ENCODE data around the gene SPDYE9. TPM values are rescaled to one million over a fixed set of nuclear protein-coding genes. Genes with fewer than 3 reads are reported as not detected.
"Not testable (repeated sequence)": the region's sequence is repeated elsewhere in the genome, so short reads cannot be mapped to it uniquely, and the experiment has no call there.

The SPDYE9 gene
- not detected for total RNA-seq

- not testable (repeated sequence) for ATAC-seq; H3K27me3 Mint-ChIP-seq; DNase-seq (ENCODE audit: low spot score); H3K36me3 Mint-ChIP-seq; H3K4me3 Mint-ChIP-seq; H3K27ac Mint-ChIP-seq; H3K9me3 Mint-ChIP-seq; H3K4me1 Mint-ChIP-seq (ENCODE audit: low read depth in 2 of 2)
These were observed at the start of gene SPDYE9 for GRCh38 chr7:73085938-73086337. Gene SPDYE9, minus strand, starts transcription at chr7:73086038. Its CDS starts 1,800 bp downstream, at chr7:73084238.

GRCh38 chr7:73134866-73135265, 49.0 kb upstream of the SPDYE9 start:
- H3K9me3 Mint-ChIP-seq; H3K27ac Mint-ChIP-seq; H3K27me3 Mint-ChIP-seq; DNase-seq (ENCODE audit: low spot score); H3K4me1 Mint-ChIP-seq (ENCODE audit: low read depth in 2 of 2); H3K36me3 Mint-ChIP-seq; H3K4me3 Mint-ChIP-seq: not testable (repeated sequence)
- ATAC-seq, result peak; percentile 24

GRCh38 chr7:73132651-73133217, 46.9 kb upstream of the SPDYE9 start:
- H3K27me3 Mint-ChIP-seq; H3K9me3 Mint-ChIP-seq; DNase-seq (ENCODE audit: low spot score); H3K27ac Mint-ChIP-seq; ATAC-seq; H3K36me3 Mint-ChIP-seq; H3K4me1 Mint-ChIP-seq (ENCODE audit: low read depth in 2 of 2); H3K4me3 Mint-ChIP-seq: not testable (repeated sequence)

GRCh38 chr7:73130612-73131011, 44.8 kb upstream of the SPDYE9 start:
- not testable (repeated sequence) for H3K27ac Mint-ChIP-seq; H3K36me3 Mint-ChIP-seq; H3K4me1 Mint-ChIP-seq (ENCODE audit: low read depth in 2 of 2)

GRCh38 chr7:73124126-73124525, 38.3 kb upstream of the SPDYE9 start:
- H3K27ac Mint-ChIP-seq; H3K4me1 Mint-ChIP-seq (ENCODE audit: low read depth in 2 of 2); H3K36me3 Mint-ChIP-seq; H3K4me3 Mint-ChIP-seq; H3K9me3 Mint-ChIP-seq; DNase-seq (ENCODE audit: low spot score); H3K27me3 Mint-ChIP-seq: not testable (repeated sequence)
- peak in 1 of 2 donors; percentile 59 for ATAC-seq

More at GRCh38 chr7:73130612-73131011, 44.8 kb upstream of the SPDYE9 start:
- not testable (repeated sequence) for H3K9me3 Mint-ChIP-seq; DNase-seq (ENCODE audit: low spot score); H3K27me3 Mint-ChIP-seq; H3K4me3 Mint-ChIP-seq; ATAC-seq

GRCh38 chr7:73122778-73123447, 37.1 kb upstream of the SPDYE9 start:
- not testable (repeated sequence) for H3K4me1 Mint-ChIP-seq (ENCODE audit: low read depth in 2 of 2); H3K27ac Mint-ChIP-seq; H3K9me3 Mint-ChIP-seq; DNase-seq (ENCODE audit: low spot score); H3K4me3 Mint-ChIP-seq; H3K36me3 Mint-ChIP-seq; H3K27me3 Mint-ChIP-seq
- peak in 1 of 2 donors; percentile 25 for ATAC-seq

GRCh38 chr7:73118155-73118554, 32.3 kb upstream of the SPDYE9 start:
- H3K36me3 Mint-ChIP-seq; H3K27me3 Mint-ChIP-seq; H3K9me3 Mint-ChIP-seq; H3K27ac Mint-ChIP-seq; H3K4me1 Mint-ChIP-seq (ENCODE audit: low read depth in 2 of 2); ATAC-seq; H3K4me3 Mint-ChIP-seq; DNase-seq (ENCODE audit: low spot score): not testable (repeated sequence)

GRCh38 chr7:73057811-73058210, 28.0 kb downstream of the SPDYE9 start, which contains the start of gene SPDYE11:
Gene SPDYE11, minus strand, starts transcription at chr7:73057911. Its CDS starts 1,800 bp downstream, at chr7:73056111.
- H3K36me3 Mint-ChIP-seq; H3K9me3 Mint-ChIP-seq; H3K4me1 Mint-ChIP-seq (ENCODE audit: low read depth in 2 of 2); H3K4me3 Mint-ChIP-seq; ATAC-seq; DNase-seq (ENCODE audit: low spot score); H3K27me3 Mint-ChIP-seq; H3K27ac Mint-ChIP-seq: not testable (repeated sequence)

GRCh38 chr7:73029666-73030065, 56.2 kb downstream of the SPDYE9 start, which contains the start of gene SPDYE8:
Gene SPDYE8, minus strand, starts transcription at chr7:73029766. Its CDS starts 1,800 bp downstream, at chr7:73027966.
- H3K27ac Mint-ChIP-seq; ATAC-seq; H3K27me3 Mint-ChIP-seq; H3K4me1 Mint-ChIP-seq (ENCODE audit: low read depth in 2 of 2); H3K36me3 Mint-ChIP-seq; DNase-seq (ENCODE audit: low spot score); H3K4me3 Mint-ChIP-seq; H3K9me3 Mint-ChIP-seq: not testable (repeated sequence)

Other genes with a start within 250 kb of the SPDYE9 start
- 100 to 1,000 TPM in 1 of 2 donors, 10 to 100 TPM in 1; 67.4 to 114 TPM for gene POM121, start 160.9 kb downstream of the SPDYE9 start, total RNA-seq
- under 1 TPM in 1 of 2 donors, not detected in 1; 0.78 TPM for gene TRIM74, start 116.6 kb downstream of the SPDYE9 start, total RNA-seq
- gene SPDYE8, start 56.3 kb downstream of the SPDYE9 start, total RNA-seq, result not detected
- not detected for gene SPDYE11, start 28.1 kb downstream of the SPDYE9 start, total RNA-seq
- gene NSUN5, start 222.8 kb upstream of the SPDYE9 start, total RNA-seq, result 10 to 100 TPM; 49.7 to 73.8 TPM
- not detected for gene TRIM50, start 242.0 kb upstream of the SPDYE9 start, total RNA-seq
- gene FKBP6, start 242.1 kb upstream of the SPDYE9 start, total RNA-seq, result not detected